Panc1 (cell line): ENCODE results near the gene CDH13. TPM values are rescaled to one million over a fixed set of nuclear protein-coding genes. Genes with fewer than 3 reads are reported as not detected.

ENCODE experiments used
- ATAC-seq: fragments of 200-7000 bp; cut with Tn5 transposase; 2 replicates; pipeline ENCODE4 v1.9.1; 2020; ENCODE audit warnings: mild to moderate bottlenecking, moderate library complexity
- BruUV-seq: library from RNA; stranded (reverse); fragments of 400-500 nt; replicated peaks from 2 replicates; lab custom pipeline; 2021; lab: Mats Ljungman, UMichigan
- CTCF ChIA-PET: fragments of 300-600 bp; sonication (Branson Sonifier 250); formaldehyde crosslinking; loops from one replicate; lab custom pipeline; 2022; ENCODE audit warnings: antibody characterized with exemption; lab: Charles Lee
- POLR2A ChIA-PET: fragments of 300-600 bp; sonication (Branson Sonifier 250); formaldehyde crosslinking; loops from one replicate; lab custom pipeline; 2022; ENCODE audit warnings: antibody characterized with exemption; lab: Charles Lee
- DNase-seq: peaks from one replicate; pipeline ENCODE4 v3.0.0-alpha.2; 2010; ENCODE audit warnings: low read depth, low spot score
- H3K27ac ChIP-seq: 2 replicates; pipeline ENCODE4 v1.5.1; 2011; ENCODE audit warnings: mild to moderate bottlenecking, low read length, inconsistent platforms
- H3K27me3 ChIP-seq: fragments of 200-500 bp; sonication (Bioruptor generic); 2 replicates; pipeline ENCODE4 v1.6.0; 2014; ENCODE audit warnings: low read length, inconsistent platforms; ENCODE audit not compliant: control insufficient read depth, insufficient read depth
- H3K36me3 ChIP-seq: fragments of 200-500 bp; sonication (Bioruptor generic); 2 replicates; pipeline ENCODE4 v1.5.1; 2014; ENCODE audit warnings: inconsistent platforms, mild to moderate bottlenecking, low read length, moderate library complexity; ENCODE audit not compliant: control insufficient read depth, insufficient read depth
- H3K4me1 ChIP-seq: 2 replicates; pipeline ENCODE4 v1.5.1; 2011; ENCODE audit warnings: inconsistent platforms, mild to moderate bottlenecking, low read length, moderate library complexity; ENCODE audit not compliant: control insufficient read depth, insufficient read depth
- H3K4me3 ChIP-seq, 2 experiments: 2 replicates each; pipeline ENCODE4 v1.5.1; 2011 to 2012; ENCODE audit warnings: low read depth in 2 of 2, low read length in 2 of 2, mild to moderate bottlenecking in 2 of 2, inconsistent platforms in 1 of 2, moderate library complexity in 1 of 2
- H3K9me3 ChIP-seq: fragments of 200-500 bp; sonication (Bioruptor generic); 2 replicates; pipeline ENCODE4 v1.5.1; 2014; ENCODE audit warnings: low read depth, mild to moderate bottlenecking, inconsistent platforms, low read length, moderate library complexity; ENCODE audit not compliant: control insufficient read depth, insufficient read depth
- CTCF ChIP-seq: fragments of 450-650 bp; IDR thresholded peaks from 2 replicates; pipeline ENCODE4 v1.5.1; 2017; ENCODE audit warnings: mild to moderate bottlenecking
- POLR2AphosphoS5 ChIP-seq: IDR thresholded peaks from 2 replicates; pipeline ENCODE4 v1.6.1; 2012; ENCODE audit warnings: mild to moderate bottlenecking, low read depth, low read length, moderate library complexity
- REST ChIP-seq, 2 experiments: IDR thresholded peaks; 2 replicates each; pipeline ENCODE4 v1.6.1; 2011 to 2012; ENCODE audit warnings: low read depth in 2 of 2, control low read depth in 1 of 2, low read length in 1 of 2, mild to moderate bottlenecking in 1 of 2, moderate library complexity in 1 of 2; ENCODE audit not compliant: insufficient read depth in 1 of 2
- SIN3A ChIP-seq: IDR thresholded peaks from 2 replicates; pipeline ENCODE4 v1.6.1; 2012; ENCODE audit warnings: low read depth, mild to moderate bottlenecking, low read length, moderate library complexity, borderline replicate concordance; ENCODE audit not compliant: insufficient read depth
- TCF7L2 ChIP-seq: IDR thresholded peaks from 2 replicates; pipeline ENCODE4 v1.6.1; 2011; ENCODE audit warnings: mild to moderate bottlenecking, low read depth, low read length, inconsistent platforms
- in situ Hi-C: cut with HindIII; loops from 2 replicates; pipeline ENCODE4 v1.10.0; 2016; ENCODE audit warnings: low sequenced_read_pairs, low pct_unique_long_range_greater_than_20kb
- intact Hi-C: fragments of 100-400 bp; cut with micrococcal nuclease; formaldehyde crosslinking; loops from one replicate; pipeline ENCODE4 v1.10.0; 2022; ENCODE audit not compliant: unreplicated experiment
- total RNA-seq: library from RNA; stranded (reverse); gene quantifications from one replicate; pipeline ENCODE4 v1.2.1, GENCODE V29; 2021; ENCODE audit not compliant: unreplicated experiment

The CDH13 gene
- total RNA-seq, 1 experiment from 2014 or later: not detected

- Histone ChIP-seq H3K27me3 (no peaks in the 10 kb centered on the region), H3K27ac (peak overlapping the region; percentile 67; the same call in 1 of the 2 replicates), H3K9me3 (no peaks in the 10 kb centered on the region), H3K4me3 (peak overlapping the region; percentile 47 to 86), H3K4me1 (peaks cover under 1% of the 10 kb centered on the region; the same call in 1 of the 2 replicates), H3K36me3 (peaks cover 18% of the 10 kb centered on the region)
- POLR2A ChIA-PET: no interaction called here
- BruUV-seq: no TSS peak
- ATAC-seq (peak; percentile 43), DNase-seq (no peak)
- intact Hi-C loops: no loop called here
- in situ Hi-C loops: no loop called here
- TF ChIP-seq CTCF (no peak), TCF7L2 (no peak), REST (IDR thresholded peaks at IDR 0.05; ENCODE audit: insufficient read depth in 1 of 2, low read depth in 2 of 2, low read length in 1 of 2) (no peak), POLR2AphosphoS5 (no peak), SIN3A (no peak)
- CTCF ChIA-PET: no interaction called here
Observed at GRCh38 chr16:83807327-83807709, 1180.5 kb downstream of the CDH13 start.

- H3K4me1 ChIP-seq: no peaks in the 10 kb centered on the region
- in situ Hi-C loops (no loop called here), intact Hi-C loops (no loop called here)
- H3K4me3 ChIP-seq: peak within 1 kb of the TSS; percentile 86 to 88
- no peaks in the 10 kb centered on the region for H3K9me3 ChIP-seq
- peak within 1 kb of the TSS; percentile 81 for H3K27ac ChIP-seq
- ChIA-PET POLR2A (interaction anchor here (0.6 kb wide), 1 partner anchor 694 kb away, joined by 4 read pairs; no protein-coding TSS in a partner anchor), CTCF (no interaction called here)
- peak; percentile 98 for ATAC-seq
- TF ChIP-seq TCF7L2: no peak
- peak; percentile 63 for TF ChIP-seq POLR2AphosphoS5
- 0 out of 4 replicates have a peak, but pooled peaks of 1 of the 2 experiments have one; percentile 43 for TF ChIP-seq REST (IDR thresholded peaks at IDR 0.05; ENCODE audit: insufficient read depth in 1 of 2, low read depth in 2 of 2, low read length in 1 of 2)
- peak; percentile 63; the same call in 1 of the 2 replicates for TF ChIP-seq SIN3A
- no peak for TF ChIP-seq CTCF
- BruUV-seq: no TSS peak
- H3K27me3 ChIP-seq: no peaks in the 10 kb centered on the region
- peak; percentile 62 for DNase-seq
- peaks cover 18% of the 10 kb centered on the region for H3K36me3 ChIP-seq
Observed at GRCh38 chr16:83807710-83808572, 1181.2 kb downstream of the CDH13 start, which contains the start of gene HSBP1. HSBP1 (plus strand) TSS chr16:83807978; CDS start chr16:83808077, 99 bp downstream.
